Measurements from ENCODE around the gene FAM53A.
A peak's percentile ranks its signal among the peaks of the same experiment; 100 is the strongest.

FAM53A gene

GRCh38 chr4:1640190-1640589 is 43.9 kb downstream of the FAM53A start:
- no peak for DNase-seq
- TF ChIP-seq GATA1 (IDR thresholded peaks at IDR 0.05; ENCODE audit: low read depth, low read length): no peak
- no peak for TF ChIP-seq POLR2A (IDR thresholded peaks at IDR 0.05; ENCODE audit: low read length)

DNA sequence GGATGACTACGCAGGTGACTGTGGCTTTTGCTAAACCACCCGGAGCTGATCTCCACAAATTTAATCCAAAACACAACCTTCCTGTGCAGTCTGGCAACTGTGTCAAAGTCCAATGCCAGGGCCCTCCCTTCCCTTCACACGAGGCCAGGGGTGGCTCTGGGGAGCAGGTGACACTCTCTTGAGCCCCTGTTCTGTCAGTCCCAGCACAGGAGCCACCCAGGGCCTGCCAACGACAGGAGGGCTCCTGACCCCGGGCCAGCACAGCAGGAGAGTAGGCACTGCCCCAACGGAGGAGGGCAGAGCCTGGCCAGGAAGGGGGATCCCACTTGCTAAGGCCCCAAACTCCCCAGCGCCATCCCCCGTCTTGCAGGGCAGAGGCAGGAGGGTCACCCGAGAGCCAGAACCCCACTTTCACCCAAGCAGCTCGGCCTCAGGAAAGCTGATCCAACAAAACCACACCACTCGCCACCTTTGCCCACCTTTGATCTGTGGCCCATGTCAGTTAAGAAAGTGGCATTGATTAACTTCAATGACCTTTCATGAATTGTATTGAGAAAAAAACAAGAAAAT is 44.7 kb downstream of the FAM53A start:
- DNase-seq: no peak
- no peak for TF ChIP-seq POLR2A (IDR thresholded peaks at IDR 0.05; ENCODE audit: low read length)
- TF ChIP-seq GATA1 (IDR thresholded peaks at IDR 0.05; ENCODE audit: low read depth, low read length): no peak

DNA sequence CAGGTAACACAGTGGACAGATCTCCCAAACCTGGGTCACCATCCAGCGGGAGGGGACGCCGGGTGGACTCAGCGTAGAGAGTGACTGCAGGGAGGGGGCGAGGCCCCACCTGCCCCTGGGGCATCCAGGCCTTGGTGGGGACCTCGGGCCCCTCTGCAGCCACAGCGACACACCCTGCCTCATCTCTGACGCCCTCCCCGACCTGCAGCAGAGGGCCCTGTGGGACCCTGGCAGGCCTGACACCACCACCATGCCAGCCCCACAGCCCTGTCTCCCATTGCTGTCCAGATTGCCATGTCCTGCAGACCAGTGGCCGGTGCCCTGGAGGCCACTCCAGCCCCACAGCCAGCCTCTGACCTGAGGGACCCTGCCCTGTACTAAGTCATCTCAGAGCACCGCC is 45.2 kb downstream of the FAM53A start:
- no peak for DNase-seq
- TF ChIP-seq GATA1 (IDR thresholded peaks at IDR 0.05; ENCODE audit: low read depth, low read length) (no peak), POLR2A (IDR thresholded peaks at IDR 0.05; ENCODE audit: low read length) (no peak)

DNA sequence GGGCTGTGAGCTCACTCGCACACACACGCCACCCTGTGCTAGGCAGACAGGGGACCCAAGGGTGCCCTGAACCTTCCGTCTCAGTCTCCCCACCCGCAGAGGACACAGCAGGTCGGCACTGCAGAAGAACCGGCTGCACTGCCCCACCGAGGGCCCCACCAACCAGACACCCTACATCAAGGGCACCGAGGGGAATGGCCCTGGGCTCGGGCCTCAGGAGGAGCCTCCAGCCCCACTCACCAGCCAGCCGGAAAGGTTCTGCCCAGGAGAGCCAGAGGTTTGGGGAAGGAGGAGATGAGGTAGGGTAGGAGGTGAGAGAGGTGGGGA is 45.9 kb downstream of the FAM53A start:
- no peak for TF ChIP-seq POLR2A (IDR thresholded peaks at IDR 0.05; ENCODE audit: low read length)
- TF ChIP-seq GATA1 (IDR thresholded peaks at IDR 0.05; ENCODE audit: low read depth, low read length): no peak
- DNase-seq: no peak

DNA sequence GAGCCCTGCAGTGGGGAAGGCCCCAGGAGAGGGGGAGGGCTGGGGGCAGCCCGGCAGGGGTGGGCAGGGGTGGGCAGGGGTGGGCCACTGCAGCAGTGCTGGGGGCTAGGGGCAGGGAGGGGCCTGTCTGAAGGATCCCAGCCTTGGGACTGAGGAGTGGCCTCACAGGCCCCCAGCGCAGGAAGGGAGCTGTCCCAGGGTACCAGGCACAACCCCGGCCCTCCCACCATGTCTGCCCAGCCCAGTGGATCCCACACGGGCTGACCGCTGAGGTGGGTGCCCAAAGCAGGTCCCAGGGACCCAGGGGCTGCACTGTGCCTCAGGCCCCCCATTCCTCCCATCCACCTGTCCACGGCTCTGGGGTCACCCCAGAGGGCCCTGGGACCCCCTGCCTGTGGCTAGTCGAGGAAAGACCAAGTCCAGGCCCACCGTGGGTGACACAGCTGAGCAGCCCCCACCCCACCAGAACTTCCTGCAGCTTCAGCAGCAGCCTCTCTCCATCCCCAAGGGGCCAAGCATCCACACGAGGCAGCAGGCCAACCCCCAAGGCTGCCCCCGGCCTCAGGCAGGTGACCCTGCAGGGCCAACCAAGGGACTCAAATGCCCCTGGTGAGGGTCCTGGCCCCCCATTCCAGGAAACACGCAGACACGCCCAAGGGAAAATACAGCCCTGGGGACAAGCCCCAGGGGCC is 46.4 kb downstream of the FAM53A start:
- no peak for DNase-seq
- TF ChIP-seq POLR2A (IDR thresholded peaks at IDR 0.05; ENCODE audit: low read length) (no peak), GATA1 (IDR thresholded peaks at IDR 0.05; ENCODE audit: low read depth, low read length) (no peak)

DNA sequence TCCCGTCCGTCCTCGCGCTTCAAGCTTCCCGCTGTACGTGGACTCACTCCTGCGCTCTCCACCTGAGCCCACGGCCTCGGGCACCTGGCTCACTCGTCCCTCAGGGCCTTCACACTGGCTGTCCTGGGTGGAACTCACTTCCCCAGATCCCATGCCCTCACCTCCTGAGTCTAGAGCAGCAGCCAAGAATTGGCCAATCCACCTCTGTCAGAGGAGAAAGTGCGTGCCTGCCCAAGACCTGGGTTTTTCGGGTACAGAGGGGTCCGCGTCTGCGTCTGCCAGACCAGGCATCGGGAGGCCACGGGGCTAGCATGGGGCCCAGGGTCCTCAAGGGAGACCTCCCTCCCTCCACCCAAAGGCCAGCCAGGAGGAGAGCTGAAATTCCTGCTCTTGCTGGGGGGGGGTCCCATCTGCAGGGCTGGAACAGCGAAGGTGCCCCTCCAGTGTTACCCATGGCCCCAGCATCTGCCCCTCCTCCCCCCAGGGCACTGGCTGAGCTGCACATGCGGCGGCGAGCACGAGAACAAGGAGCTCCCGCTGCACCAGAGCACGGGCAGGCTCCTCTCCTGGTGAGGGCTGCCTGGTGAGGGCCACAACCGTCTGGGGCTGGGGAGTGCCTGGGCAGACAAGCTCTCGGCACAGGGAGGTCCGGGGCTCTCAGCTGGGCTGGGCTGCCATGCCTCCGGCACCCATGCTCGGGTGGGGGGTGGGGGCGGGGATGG is 47.5 kb downstream of the FAM53A start:
- no peak for DNase-seq
- no peak for TF ChIP-seq GATA1 (IDR thresholded peaks at IDR 0.05; ENCODE audit: low read depth, low read length)
- TF ChIP-seq POLR2A (IDR thresholded peaks at IDR 0.05; ENCODE audit: low read length): no peak

- TF ChIP-seq GATA1 (IDR thresholded peaks at IDR 0.05; ENCODE audit: low read depth, low read length) (no peak), POLR2A (IDR thresholded peaks at IDR 0.05; ENCODE audit: low read length) (no peak)
- DNase-seq: no peak
Measured at GRCh38 chr4:1635464-1635863, 48.6 kb downstream of the FAM53A start.

DNA sequence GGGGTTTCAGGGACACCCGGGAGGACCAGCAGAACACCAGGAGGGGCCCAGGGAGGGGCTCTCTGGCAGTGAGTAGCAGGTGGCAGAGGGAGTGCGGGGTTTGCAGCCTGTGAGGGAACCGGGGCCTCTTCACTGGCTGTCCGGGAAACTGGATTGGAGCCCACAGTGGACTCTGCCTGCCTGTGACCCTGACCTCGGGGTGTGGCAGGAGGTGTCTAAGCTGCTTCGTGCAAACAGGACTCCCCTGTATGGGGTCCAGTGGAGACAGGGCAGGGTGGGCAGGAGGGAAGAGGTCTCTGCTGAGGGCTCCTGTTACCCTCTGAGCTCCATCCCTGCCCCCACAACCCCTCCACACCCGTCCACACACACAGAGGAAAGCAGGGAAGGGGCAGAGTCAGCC is 50.1 kb downstream of the FAM53A start:
- TF ChIP-seq POLR2A (IDR thresholded peaks at IDR 0.05; ENCODE audit: low read length) (no peak), GATA1 (IDR thresholded peaks at IDR 0.05; ENCODE audit: low read depth, low read length) (no peak)
- DNase-seq: no peak

DNA sequence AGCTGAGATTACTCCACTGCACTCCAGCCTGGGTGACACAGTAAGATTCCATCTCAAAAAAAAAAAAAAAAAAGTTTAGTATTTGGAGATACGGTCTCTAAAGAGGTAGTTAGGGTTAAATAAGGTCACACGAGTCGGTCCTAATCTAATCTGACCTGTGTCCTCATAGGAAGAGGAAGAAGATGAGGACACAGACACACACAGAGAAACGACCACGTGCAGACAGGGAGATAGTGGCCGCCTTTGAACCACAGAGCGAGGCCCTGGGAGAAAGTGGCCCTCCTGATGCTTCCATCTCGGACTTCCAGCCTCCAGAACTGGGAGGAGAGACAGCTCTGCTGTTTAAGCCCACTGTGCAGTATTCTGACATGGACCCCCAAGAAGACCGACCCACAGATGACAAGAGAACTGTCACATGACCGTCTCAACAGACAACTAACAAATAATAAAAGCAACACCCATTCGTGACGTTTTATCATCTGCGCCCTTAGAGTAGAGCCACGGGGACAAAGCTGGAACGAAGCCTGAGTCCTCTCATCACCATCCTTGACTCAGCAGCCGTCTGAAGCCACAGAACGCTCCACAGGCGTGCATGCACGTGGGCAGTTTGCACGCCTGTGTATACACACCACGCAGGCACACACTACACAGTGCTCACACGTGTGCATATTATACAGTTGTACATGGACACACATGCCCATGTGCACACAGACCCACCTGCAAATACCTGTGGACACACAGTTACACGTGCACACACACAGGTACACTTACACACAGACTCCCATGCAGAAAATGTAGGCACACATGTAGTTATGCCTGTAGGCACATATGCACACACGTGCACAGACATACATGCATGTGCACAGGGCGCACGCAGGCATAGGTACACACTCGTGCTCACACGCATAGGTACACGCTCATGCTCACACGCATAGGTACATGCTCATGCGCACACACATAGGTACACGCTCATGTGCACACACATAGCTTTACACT is 51.7 kb downstream of the FAM53A start:
- peak; percentile 56 to 75 for DNase-seq
- no peak for TF ChIP-seq GATA1 (IDR thresholded peaks at IDR 0.05; ENCODE audit: low read depth, low read length)
- TF ChIP-seq POLR2A (IDR thresholded peaks at IDR 0.05; ENCODE audit: low read length): no peak

GRCh38 chr4:1631136-1631535 is 53.0 kb downstream of the FAM53A start:
- no peak for DNase-seq
- TF ChIP-seq POLR2A (IDR thresholded peaks at IDR 0.05; ENCODE audit: low read length): no peak
- no peak for TF ChIP-seq GATA1 (IDR thresholded peaks at IDR 0.05; ENCODE audit: low read depth, low read length)

GRCh38 chr4:1630266-1630665 is 53.8 kb downstream of the FAM53A start:
- TF ChIP-seq GATA1 (IDR thresholded peaks at IDR 0.05; ENCODE audit: low read depth, low read length): no peak
- TF ChIP-seq POLR2A (IDR thresholded peaks at IDR 0.05; ENCODE audit: low read length): no peak
- DNase-seq: no peak

GRCh38 chr4:1629699-1630083 is 54.4 kb downstream of the FAM53A start:
- no peak for DNase-seq
- TF ChIP-seq POLR2A (IDR thresholded peaks at IDR 0.05; ENCODE audit: low read length) (no peak), GATA1 (IDR thresholded peaks at IDR 0.05; ENCODE audit: low read depth, low read length) (no peak)

DNA sequence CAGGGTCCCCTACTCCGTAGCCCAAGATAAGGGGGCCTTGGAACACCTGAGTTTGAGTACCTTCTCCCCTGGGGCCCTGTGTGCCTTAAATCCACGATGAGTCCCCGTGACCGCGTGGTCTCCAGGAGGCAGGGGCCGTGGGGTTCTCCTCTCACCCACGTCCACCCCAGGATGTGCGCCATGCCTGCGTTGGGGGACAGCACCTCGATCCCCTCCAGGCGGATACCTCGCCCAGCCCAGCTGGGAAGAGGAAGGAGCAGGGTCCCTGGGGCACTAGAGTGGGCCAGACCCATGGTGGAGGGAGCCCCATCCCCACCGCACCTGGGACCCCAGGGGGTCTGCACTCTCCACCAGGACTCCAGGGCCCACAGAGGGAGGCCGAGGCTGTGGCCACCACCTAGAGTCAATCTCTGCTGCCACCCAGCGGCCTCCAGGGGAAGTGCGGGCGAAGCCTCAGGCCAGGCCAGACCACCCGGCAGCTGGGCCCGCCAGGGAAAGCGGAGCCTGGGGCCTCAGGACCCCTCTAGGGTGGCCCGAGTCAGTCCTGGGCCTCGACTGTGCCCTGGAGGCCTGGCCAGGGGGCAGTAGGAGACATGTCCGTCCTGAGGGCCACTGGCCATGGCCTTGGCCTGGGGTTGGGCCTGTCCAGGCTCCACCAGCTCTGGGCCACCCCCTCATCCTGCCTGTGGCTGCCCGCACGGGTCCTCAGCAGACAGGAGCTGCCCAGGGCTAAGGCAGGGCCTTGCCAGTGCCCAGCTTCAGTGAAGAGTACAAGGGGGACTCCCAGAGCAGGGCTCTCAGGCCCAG is 55.0 kb downstream of the FAM53A start:
- no peak for TF ChIP-seq GATA1 (IDR thresholded peaks at IDR 0.05; ENCODE audit: low read depth, low read length)
- TF ChIP-seq POLR2A (IDR thresholded peaks at IDR 0.05; ENCODE audit: low read length): no peak
- peak; percentile 66 to 75 for DNase-seq

Measured in erythroblast (primary cell).